Renal cortex interstitium (tissue), 11 donors: ENCODE data around the gene ZSCAN20. TPM values are rescaled to one million over a fixed set of nuclear protein-coding genes. Genes with fewer than 3 reads are reported as not detected.
"Not testable (repeated sequence)": the region's sequence is repeated elsewhere in the genome, so short reads cannot be mapped to it uniquely, and the experiment has no call there.

Experiments
- DNase-seq, 11 donors: peaks; one replicate each; pipeline ENCODE4 v3.0.0-alpha.2; 2013; ENCODE audit warnings: low read depth in 9 of 11, low spot score in 4 of 11; ENCODE audit errors: extremely low read depth in 1 of 11
- polyA plus RNA-seq, 3 donors: library from polyadenylated mRNA; unstranded; fragments of 120-200 nt; gene quantifications; one replicate each; pipeline ENCODE4 v1.2.1, GENCODE V29; 2013; ENCODE audit not compliant: insufficient read length in 3 of 3

ZSCAN20 gene
- polyA plus RNA-seq, 3 donors, result 5.4 to 5.9 (median 5.5) TPM

DNA sequence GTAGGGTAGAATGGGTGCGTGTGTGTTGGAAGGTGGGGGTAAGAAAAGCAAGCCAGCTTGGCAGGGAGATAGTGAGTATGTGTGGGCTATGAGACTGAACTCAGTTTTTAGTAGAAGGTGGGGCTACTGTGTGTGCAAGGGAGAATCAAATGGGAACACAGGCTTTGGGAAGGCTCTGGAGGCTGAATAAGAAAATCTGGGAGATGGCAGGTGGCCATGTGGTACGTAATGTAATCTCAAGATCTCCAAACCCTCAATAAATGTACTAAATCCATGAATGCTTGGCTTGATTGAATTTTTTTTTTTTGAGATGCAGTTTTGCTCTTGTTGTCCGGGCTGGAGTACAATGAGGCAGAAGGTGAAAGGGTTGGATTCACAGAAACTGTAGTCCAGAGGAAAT lies 3.5 kb upstream of the ZSCAN20 start:
- no peak for DNase-seq

DNA sequence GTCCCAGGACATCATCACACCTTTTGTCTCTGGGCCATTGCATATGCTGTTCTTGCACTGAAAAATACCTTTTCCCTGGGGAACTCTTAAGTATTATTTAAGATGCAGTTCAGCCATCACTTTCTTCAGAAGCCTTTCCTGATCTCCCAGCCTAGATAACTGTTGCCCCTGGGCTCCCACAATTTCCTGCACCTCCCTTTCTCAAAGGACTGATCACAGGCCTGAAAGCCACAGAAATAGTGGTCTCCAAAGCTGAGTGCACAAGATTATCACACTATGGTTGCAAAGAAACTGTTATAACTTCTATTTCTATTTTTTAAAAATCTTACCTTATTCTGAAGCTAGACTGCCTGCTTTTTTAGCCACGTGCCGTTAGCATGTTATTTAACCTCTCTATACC lies 2.8 kb upstream of the ZSCAN20 start:
- no peak for DNase-seq

DNA sequence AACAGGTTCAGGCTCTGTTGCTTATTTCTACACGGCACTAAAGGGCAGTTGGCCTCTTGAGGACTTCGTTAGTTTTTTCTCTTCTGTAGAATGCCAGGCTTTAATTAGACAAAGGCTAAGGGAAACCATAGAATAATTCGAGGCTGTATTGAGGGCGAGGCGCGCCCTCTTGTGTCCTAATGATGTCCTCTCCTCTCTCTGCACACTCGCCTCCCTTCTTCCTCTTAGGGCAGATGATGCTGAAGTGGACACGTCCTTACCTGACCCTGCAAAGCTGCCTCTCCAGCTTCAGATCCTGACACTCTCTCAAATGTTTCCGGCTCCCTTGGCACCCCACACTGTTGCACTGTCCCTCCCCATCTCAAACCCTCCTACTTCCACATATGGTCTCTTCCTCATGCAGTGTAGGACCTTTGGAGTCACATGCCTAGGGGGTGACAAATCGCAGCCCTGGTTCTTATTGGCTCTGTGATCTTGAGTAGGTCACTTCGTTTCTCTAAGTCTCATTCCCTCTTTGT lies 1.9 kb upstream of the ZSCAN20 start:
- DNase-seq, result peak in 10 of 11 donors; percentile 43 to 84 (median 71)

DNA sequence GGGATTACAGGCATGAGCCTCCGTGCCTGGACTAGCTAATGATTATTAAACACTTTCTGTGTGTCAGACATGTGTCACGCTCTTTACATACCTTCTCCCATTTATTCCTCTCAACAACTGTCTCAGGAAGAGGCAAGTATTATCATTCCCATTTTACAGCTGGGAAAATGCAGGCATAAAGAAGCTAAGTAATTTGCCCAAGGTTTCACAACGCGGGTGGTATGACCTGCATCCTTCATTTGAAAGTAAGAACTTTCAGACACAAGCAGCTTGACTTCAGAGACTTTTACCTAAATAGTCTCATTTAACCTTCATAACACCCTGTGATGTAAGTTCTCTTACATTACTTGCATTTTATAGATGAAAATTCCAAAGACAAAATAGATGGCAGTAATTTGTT lies 1.0 kb upstream of the ZSCAN20 start:
- no peak for DNase-seq

DNA sequence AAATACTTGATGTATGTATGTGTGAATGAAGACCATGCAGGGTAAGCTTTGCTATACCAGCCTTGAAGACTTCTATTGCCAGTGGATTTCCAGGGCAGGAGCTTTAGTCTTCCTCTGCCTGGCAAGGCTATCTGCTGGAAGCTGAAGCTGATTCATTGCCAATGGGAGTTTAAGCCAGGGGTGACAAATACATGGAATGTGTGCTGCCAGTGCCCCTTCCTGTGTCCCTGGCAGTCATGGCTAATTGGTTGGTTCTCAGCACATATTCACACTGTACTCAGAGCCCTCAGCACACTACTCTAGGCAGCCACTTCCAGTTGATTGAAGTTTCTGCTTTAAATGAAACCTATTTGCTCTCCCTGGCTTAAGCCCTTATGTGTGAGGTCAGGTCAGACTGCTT lies 1.5 kb downstream of the ZSCAN20 start:
- DNase-seq, result no peak

DNA sequence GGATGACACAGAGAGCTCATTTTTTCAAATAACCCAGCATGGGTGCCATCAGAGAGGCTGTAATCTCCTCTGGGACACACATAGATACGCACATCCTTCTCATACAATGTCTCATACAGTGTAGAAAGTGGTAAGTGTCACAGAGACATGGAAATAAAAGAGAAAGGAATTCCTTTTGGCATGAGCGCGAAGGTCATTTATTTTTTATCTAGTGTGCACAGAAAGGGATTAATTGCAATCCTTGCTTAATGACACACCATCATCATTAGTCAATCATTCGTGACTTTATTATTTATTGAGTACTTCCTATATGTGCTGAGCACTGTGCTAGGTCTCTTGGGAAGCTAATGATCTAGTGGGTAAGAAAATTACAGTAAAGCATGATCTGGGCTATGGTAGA lies 5.0 kb downstream of the ZSCAN20 start:
- no peak for DNase-seq

DNA sequence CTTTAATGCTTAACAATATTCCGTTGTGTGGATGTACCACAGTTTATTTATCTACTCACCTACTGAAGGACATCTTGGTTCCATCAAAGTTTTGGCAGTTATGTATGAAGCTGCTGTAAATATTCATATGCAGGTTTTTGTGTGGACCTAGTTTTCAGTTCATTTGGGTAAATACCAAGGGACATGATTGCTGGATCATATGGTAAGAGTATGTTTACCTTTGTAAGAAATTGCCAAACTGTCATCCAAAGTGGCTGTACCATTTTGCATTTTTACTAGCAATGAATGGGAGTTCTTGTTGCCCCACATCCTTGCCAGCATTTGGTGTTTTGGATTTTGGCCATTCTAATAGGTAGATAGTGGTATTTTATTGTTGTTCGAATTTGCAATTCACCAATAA lies 10.0 kb downstream of the ZSCAN20 start:
- DNase-seq, result no peak

DNA sequence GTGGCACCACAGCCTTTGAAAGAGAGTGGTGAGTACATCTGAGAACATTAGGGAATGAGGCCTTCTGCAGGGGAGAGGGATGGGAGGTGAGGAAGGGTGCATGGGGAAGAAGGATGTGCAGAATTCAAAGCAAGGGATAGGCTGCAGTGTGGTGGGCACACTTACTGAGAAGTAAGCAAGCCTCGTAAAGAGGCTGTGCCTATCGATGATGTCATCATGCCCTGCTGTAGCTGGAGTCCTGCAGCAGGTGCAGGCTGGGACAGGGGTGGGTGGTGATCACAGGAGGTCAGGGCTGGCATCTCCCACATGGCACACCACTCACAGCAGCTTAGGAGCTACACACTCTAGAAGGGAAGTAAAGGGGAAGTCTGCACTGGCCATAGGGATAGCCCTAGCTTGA lies 16.2 kb downstream of the ZSCAN20 start:
- DNase-seq, result no peak

DNA sequence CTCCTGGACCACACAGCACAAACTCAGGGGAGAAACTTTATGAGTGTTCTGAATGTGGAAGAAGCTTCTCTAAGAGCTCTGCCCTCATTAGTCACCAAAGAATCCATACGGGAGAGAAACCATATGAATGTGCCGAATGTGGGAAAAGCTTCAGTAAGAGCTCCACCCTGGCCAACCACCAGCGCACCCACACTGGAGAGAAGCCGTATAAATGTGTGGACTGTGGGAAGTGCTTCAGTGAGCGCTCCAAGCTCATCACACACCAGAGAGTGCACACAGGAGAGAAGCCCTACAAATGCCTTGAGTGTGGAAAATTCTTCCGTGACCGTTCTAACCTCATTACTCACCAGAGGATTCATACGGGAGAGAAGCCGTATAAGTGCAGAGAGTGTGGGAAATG lies 22.5 kb downstream of the ZSCAN20 start:
- DNase-seq, result no peak

DNA sequence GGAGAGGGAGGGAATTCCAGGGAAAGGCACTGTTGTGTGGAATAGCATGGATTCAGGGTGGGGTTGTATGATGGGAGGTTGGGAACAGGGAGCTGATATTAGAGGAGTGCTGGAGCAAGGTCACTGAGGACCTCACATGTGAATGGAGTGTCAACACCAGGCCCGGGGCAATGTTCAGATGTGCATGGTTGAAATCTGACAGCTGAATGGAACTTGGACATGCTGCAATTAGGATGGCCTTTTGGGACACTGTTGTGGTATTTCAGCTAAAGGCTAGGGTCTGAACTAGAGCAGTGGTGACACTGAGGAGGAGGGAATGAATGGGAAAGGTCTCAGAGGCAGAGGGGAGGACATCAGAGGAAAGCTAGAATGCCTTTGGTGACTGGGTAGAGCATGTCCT lies 25.0 kb downstream of the ZSCAN20 start:
- DNase-seq, result no peak

DNA sequence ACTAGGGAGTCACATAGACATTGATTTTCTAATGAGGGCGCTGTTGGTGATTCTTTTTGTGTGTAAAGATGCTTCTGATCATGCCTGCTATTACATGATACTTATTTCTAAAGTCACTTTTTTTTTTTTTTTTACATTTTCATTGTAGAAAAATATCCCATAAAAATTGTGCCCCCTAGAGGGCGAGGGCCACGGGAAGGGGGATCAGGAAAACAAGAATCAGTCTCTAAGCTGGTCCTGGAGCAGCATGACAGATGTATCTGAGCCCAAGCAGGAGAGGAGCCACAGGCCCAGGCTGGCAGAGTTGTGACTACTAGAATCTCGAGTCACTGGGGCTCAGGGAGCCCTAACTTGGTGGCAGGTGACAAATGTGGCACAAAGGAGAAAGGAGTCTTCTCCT lies 28.1 kb downstream of the ZSCAN20 start:
- no peak for DNase-seq

DNA sequence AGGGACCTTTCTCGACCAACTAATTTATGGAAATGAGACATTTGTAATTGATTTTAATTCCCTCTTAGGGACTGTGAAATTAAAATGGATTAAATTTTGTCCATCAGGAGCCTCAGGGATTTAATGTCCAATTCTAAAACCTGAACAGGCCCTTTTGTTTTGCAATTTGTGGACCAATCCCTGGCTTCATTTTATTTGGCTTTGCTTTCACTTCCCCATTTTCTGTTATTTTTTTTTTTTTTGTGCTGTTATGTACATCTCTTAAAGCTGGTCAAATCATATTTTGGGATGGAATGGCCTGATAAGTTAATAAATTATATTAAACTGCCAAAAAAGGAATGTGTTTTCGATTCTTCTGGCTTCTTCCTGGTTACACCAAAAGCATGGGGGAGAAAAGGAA lies 28.9 kb downstream of the ZSCAN20 start:
- DNase-seq, result no peak

DNA sequence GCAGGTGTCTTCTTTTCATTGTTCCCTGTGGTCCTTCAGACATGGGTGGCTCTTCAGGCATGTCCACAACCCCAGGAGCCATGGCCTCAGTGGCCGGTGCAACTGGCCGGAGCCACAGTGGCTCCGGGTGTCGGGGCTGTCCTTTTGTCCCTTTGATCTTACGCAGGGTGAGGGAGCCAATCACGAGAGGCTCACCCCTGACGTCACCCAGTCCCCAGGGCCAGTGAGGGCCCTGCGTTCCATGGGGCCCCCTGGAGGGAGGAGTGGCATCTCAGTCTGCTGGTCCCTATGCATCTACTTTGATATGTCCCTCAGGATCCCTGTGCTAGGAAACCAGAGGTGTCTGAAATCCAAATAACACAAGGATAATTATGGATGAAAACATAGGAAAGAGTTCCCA lies 29.3 kb downstream of the ZSCAN20 start:
- DNase-seq, result no peak

DNA sequence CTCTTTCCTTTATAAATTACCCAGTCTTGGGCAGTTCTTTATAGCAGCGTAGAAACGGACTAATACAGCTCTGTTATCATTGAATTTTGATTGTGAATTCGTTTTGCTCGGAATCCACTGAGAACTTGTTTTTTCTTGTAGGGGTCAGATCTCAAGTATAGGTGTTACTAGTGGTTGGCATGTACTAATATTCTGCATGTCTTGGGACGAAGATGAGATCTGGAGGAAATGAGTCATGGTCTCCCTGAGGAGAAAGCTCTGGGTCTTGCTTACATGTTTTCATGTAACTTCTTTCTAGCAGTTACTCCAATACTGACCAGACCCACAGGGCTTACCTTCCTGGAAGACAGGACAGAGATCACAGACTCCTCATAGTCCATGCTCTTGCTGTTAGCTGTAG lies 30.3 kb downstream of the ZSCAN20 start:
- DNase-seq, result no peak

DNA sequence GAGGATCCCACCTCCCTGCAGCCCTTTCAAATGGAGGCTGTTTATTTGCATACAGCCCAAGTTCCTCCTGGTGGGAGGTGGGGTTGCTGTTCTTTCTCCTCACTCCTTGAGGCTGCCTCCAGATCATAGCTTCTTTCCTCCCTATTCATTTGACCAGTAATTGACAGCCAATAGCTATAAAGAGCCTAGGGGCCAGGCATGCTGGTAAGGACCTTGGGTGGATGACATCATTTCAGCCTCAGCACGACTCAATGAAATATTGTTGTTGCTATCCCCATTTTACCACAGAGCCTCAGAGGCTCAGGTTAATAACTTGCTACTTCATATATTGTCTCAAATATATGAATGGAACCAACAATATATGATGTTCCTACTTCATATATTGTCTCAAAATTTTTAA lies 31.1 kb downstream of the ZSCAN20 start:
- no peak for DNase-seq

DNA sequence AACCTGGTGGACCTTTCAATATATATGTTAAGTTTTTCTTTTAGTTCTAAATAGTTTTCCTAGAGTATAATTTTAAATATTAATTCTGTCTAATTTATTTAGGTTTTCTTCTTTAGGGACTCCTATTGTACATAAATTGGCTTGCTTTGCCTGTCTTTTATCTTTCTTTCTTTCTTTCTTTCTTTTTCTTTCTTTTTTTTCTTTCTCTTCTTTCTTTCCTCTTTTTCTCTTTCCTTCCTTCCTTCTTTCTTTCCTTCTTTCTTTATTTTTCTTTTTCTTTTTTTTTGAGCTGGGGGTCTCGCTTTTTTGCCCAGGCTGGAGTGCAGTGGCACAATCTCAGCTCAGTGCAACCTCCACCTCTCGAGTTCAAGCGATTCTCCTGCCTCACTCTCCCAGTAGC lies 35.2 kb downstream of the ZSCAN20 start:
- DNase-seq, result no peak

DNA sequence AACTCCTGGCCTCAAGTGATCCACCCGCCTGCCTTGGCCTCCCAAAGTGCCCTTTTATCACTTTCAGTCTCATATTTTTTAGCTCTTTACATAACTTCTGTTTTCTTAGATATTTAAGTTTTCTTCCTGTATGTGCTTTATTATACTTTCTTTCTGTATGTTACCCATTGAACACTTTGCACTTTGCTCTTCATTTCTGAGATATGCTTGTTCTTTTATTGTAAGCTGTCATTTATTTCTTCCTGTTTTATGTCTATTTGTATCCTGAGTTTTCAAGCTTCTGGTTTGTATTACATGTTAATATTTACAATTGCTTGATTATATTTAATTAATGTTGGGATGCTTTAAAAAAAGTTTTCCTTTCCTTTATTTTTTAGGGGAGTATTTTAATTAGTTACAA lies 35.7 kb downstream of the ZSCAN20 start:
- DNase-seq, result no peak

DNA sequence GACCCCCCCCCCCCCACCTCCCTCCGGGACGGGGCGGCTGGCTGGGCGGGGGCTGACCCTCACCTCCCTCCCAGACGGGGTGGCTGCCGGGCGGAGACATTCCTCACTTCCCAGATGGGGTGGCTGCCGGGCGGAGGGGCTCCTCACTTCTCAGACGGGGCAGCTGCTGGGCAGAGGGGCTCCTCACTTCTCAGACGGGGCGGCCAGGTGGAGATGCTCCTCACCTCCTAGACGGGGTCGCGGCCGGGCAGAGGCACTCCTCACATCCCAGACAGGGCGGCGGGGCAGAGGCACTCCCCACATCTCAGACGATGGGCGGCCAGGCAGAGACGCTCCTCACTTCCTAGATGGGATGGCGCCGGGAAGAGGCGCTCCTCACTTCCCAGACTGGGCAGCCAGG lies 36.8 kb downstream of the ZSCAN20 start:
- DNase-seq, result not testable (repeated sequence)

DNA sequence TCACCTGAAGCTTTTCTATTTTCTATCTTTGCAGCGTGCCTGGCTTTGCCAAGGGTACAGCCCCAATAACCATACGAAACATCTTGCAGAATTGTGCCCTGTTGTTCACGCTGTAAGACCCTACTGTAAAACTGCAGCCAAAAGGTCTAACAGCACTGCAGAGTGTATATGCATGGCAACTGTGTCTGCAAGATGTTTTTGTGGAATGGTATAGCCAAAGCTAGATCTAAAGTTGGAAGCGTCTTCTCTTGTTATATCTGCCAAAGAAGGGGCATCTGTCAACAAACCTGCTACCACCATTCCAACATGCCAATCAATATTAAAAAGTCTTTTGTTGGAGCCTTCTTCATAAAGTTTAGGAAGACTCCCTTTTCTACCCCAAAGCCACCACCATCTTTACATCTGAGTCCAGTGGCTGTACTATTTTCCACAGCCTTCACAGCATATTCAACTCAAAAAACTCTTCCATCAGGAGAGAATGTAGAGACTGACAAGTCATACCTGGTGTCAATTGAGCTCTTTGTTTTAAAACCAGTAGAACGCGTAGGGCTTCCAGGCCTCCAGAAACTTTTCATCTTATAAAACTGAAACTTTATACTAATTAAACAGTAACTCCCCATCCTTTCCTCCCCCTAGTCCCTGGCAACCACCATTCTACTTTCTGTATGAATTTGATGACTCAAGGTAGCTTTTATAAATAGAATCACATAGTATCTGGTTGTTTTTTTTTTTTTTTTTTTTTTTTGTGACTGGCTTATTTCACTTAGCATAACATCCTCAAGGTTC lies 40.0 kb downstream of the ZSCAN20 start:
- DNase-seq, result no peak

DNA sequence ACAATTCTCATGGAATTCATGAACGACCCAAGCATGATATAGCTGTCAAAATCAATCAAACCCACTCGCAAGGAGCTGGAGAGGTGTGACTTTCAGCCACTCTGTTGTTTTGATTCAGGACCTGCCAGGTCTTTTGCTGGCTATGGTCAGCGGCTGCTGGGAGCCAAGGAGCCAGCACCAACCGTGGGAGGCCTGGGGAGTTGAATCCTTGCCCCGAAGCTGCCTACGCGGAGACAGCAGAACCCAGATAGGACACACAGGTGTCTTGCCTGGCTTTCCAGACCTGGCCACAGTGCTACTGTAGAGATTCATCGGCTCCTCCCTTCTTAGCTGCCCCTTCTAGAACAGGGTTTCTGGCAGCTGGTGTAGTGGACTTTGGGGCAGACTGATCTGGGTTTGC lies 42.7 kb downstream of the ZSCAN20 start:
- no peak for DNase-seq

DNA sequence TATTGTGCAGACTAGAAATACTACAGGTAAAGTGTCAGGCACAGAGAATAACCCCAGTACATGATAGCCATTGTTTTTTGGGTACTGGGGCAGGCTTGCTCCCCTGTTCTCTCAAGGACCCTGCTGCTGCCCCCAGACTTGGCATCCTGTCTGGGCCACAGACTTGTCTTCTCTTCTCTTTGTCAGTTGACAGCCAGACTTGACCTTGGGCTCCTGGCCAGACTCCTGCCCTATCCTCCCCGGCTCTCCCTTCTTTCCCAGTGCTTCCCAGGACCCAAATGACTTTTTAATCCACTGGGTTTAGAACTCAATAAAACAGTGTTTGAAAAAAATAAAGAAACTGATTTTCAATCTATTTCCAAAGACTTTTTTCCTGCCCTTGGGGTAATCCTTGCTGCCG lies 43.2 kb downstream of the ZSCAN20 start:
- no peak for DNase-seq
